Kidney (tissue), 14 donors: ENCODE measurements around the gene PADI4. TPM values are rescaled to one million over a fixed set of nuclear protein-coding genes. Genes with fewer than 3 reads are reported as not detected.

ENCODE experiments used
- DNase-seq, 5 donors: peaks; one replicate each; pipeline ENCODE4 v3.0.0-alpha.2; 2013 to 2020
- FAIRE-seq: peaks from 2 replicates; lab custom pipeline; 2012; peaks lifted over from hg19 to GRCh38; lab: Jason Lieb, UNC
- H3K27ac ChIP-seq, 2 donors: one replicate each; pipeline ENCODE4 v1.7.0; 2013; ENCODE audit warnings: low read depth in 2 of 2, low read length in 2 of 2, inconsistent platforms in 1 of 2
- H3K27me3 ChIP-seq: one replicate; pipeline ENCODE4 v1.7.1; 2013; ENCODE audit warnings: low read length, inconsistent platforms; ENCODE audit not compliant: control insufficient read depth, insufficient read depth
- H3K36me3 ChIP-seq, 3 donors: one replicate each; pipeline versions ENCODE4 v1.7.0 to v1.7.1; 2013; ENCODE audit warnings: low read length in 3 of 3, control low read depth in 1 of 3, inconsistent platforms in 1 of 3; ENCODE audit not compliant: insufficient read depth in 3 of 3, control insufficient read depth in 2 of 3
- H3K4me1 ChIP-seq, 3 donors: one replicate each; pipeline versions ENCODE4 v1.7.0 to v1.7.1; 2013; ENCODE audit warnings: low read length in 3 of 3, inconsistent platforms in 1 of 3, low read depth in 1 of 3; ENCODE audit not compliant: control insufficient read depth in 2 of 3, insufficient read depth in 2 of 3
- H3K4me3 ChIP-seq, 3 donors: one replicate each; pipeline versions ENCODE4 v1.7.0 to v1.8.1; 2013; ENCODE audit warnings: low read length in 3 of 3, control low read depth in 1 of 3, inconsistent platforms in 1 of 3
- H3K9ac ChIP-seq, 3 donors: one replicate each; pipeline versions ENCODE4 v1.7.0 to v1.7.1; 2013; ENCODE audit warnings: low read length in 3 of 3, control low read depth in 1 of 3, inconsistent platforms in 1 of 3
- H3K9me3 ChIP-seq, 3 donors: one replicate each; pipeline versions ENCODE4 v1.7.0 to v1.7.1; 2013; ENCODE audit warnings: low read length in 3 of 3, control low read depth in 1 of 3, inconsistent platforms in 1 of 3; ENCODE audit not compliant: control insufficient read depth in 2 of 3, insufficient read depth in 1 of 3
- CTCF ChIP-seq: IDR thresholded peaks from 3 replicates; pipeline ENCODE4 v1.5.1; 2012; ENCODE audit warnings: mild to moderate bottlenecking, moderate library complexity, borderline replicate concordance; ENCODE audit not compliant: insufficient read depth; ENCODE audit errors: extremely low read depth
- intact Hi-C: fragments of 100-400 bp; cut with DNase I; formaldehyde crosslinking; loops from one replicate; pipeline ENCODE4 v1.11.1; 2022
- microRNA-seq: library from miRNA; unstranded; fragments of <30 nt; microRNA quantifications from one replicate; pipeline ENCODE4 v1.2.0, GENCODE V29; 2020
- polyA plus RNA-seq: library from polyadenylated mRNA; stranded (reverse); fragments of 350-450 nt; fragmentation: Illumina TruSeq; extraction: RNeasy Lipid Tissue Mini Kit (QIAGEN cat#74804); gene quantifications from one replicate; pipeline ENCODE4 v1.2.3, GENCODE V29; 2014; ENCODE audit warnings: low read depth, low replicate concordance; ENCODE audit not compliant: insufficient read depth
- total RNA-seq: library from RNA; stranded (reverse); fragmentation: NEBNext Ultra II Directional; extraction: Animal tissue kit (Norgen Biotek cat#: 25700); gene quantifications from one replicate; pipeline ENCODE4 v1.2.1, GENCODE V29; 2021
- donor health status: control.
- donor health status: control.
- donor health status: control.
- donor health status: control.
- donor health status: control.
- donor health status: DM: yes; HTN: yes; CAD: no.
- donor health status: Normal renal cell carcinoma (clear cell type).

PADI4 gene
- total and polyA plus RNA-seq, 2 donors from 2014 or later, result 0.35 TPM; not detected in 1

- intact Hi-C loops, result no loop called here
- TF ChIP-seq CTCF, result no peak
- Histone ChIP-seq H3K9me3 (no peaks in the 10 kb centered on the region), H3K27ac (no peak overlapping the region), H3K36me3 (peaks cover 7 to 41% (median 33%) of the 10 kb centered on the region in 3 donors), H3K4me3 (no peak overlapping the region), H3K27me3 (no peaks in the 10 kb centered on the region), H3K9ac (no peak overlapping the region), H3K4me1 (no peaks in the 10 kb centered on the region)
- DNase-seq, result no peak
- no peak for FAIRE-seq
Measured at GRCh38 chr1:17409391-17409811, 101.4 kb downstream of the PADI4 start.

- Histone ChIP-seq H3K27me3 (no peaks in the 10 kb centered on the region), H3K27ac (no peak overlapping the region), H3K36me3 (peaks cover 14 to 56% (median 45%) of the 10 kb centered on the region in 3 donors), H3K4me1 (no peaks in the 10 kb centered on the region), H3K4me3 (no peak overlapping the region), H3K9me3 (no peaks in the 10 kb centered on the region), H3K9ac (no peak overlapping the region)
- no peak for DNase-seq
- intact Hi-C loops, result no loop called here
- FAIRE-seq, result no peak
- TF ChIP-seq CTCF, result no peak
Measured at GRCh38 chr1:17412093-17412870, 104.3 kb downstream of the PADI4 start.

Small RNA genes within 50 kb of the gene (microRNA-seq; reads per million reads assigned to microRNA genes)
- not detected for gene MIR3972

Other genes with a start within 250 kb of the PADI4 start
- gene PADI2, start 188.7 kb upstream of the PADI4 start, total RNA-seq, result 6.0 TPM
- gene PADI2, start 188.7 kb upstream of the PADI4 start, polyA plus RNA-seq, result 11.7 TPM
- 1.3 TPM for gene PADI1, start 103.1 kb upstream of the PADI4 start, total RNA-seq
- gene PADI1, start 103.1 kb upstream of the PADI4 start, polyA plus RNA-seq, result not detected
- gene PADI3, start 59.1 kb upstream of the PADI4 start, total RNA-seq, result not detected
- not detected for gene PADI3, start 59.1 kb upstream of the PADI4 start, polyA plus RNA-seq
- not detected for gene PADI6, start 64.0 kb downstream of the PADI4 start, total RNA-seq
- not detected for gene PADI6, start 64.0 kb downstream of the PADI4 start, polyA plus RNA-seq
- 46.8 TPM for gene RCC2, start 131.5 kb downstream of the PADI4 start, total RNA-seq
- 16.1 TPM for gene RCC2, start 131.5 kb downstream of the PADI4 start, polyA plus RNA-seq
- gene ARHGEF10L, start 231.5 kb downstream of the PADI4 start, total RNA-seq, result 91.9 TPM
- 40.8 TPM for gene ARHGEF10L, start 231.5 kb downstream of the PADI4 start, polyA plus RNA-seq